GM12873 (cell line): ENCODE measurements around the gene FRAT2.

Experiments used
- TF ChIP-seq, protein P1 (sequence below): IDR thresholded peaks from 2 replicates; pipeline ENCODE4 v1.5.1; 2012; ENCODE audit warnings: low read depth, mild to moderate bottlenecking, moderate library complexity, low read length, control low read depth; ENCODE audit not compliant: insufficient read depth; ENCODE audit errors: missing control alignments

The FRAT2 gene

GRCh38 chr10:97363071-97363470, 28.5 kb upstream of the FRAT2 start:
- TF ChIP-seq, protein P1, sequence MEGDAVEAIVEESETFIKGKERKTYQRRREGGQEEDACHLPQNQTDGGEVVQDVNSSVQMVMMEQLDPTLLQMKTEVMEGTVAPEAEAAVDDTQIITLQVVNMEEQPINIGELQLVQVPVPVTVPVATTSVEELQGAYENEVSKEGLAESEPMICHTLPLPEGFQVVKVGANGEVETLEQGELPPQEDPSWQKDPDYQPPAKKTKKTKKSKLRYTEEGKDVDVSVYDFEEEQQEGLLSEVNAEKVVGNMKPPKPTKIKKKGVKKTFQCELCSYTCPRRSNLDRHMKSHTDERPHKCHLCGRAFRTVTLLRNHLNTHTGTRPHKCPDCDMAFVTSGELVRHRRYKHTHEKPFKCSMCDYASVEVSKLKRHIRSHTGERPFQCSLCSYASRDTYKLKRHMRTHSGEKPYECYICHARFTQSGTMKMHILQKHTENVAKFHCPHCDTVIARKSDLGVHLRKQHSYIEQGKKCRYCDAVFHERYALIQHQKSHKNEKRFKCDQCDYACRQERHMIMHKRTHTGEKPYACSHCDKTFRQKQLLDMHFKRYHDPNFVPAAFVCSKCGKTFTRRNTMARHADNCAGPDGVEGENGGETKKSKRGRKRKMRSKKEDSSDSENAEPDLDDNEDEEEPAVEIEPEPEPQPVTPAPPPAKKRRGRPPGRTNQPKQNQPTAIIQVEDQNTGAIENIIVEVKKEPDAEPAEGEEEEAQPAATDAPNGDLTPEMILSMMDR: no peak

GRCh38 chr10:97362310-97363033, 27.9 kb upstream of the FRAT2 start:
- TF ChIP-seq, protein P1: no peak

DNA sequence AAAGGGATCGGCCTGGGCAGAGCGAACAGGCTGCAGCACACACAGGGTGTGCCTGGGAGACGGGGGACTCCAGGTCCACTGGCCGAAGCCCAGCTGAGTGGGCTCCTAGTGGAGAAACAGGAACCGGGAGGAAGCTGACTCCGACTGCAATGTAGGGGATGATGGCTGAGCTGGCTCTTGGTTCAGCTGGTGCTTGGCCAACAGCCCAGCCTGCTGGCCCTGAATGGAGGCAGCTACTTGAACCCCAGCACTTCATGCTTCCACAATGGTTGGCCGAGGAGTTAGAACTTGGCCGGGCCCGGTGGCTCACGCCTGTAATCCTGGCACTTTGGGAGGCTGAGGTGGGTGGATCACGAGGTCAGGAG, 27.0 kb upstream of the FRAT2 start:
- TF ChIP-seq, protein P1: no peak

- TF ChIP-seq, protein P1: no peak
Measured at GRCh38 chr10:97360705-97361536, 26.4 kb upstream of the FRAT2 start.

- TF ChIP-seq, protein P1: no peak
Measured at GRCh38 chr10:97358781-97359180, 24.3 kb upstream of the FRAT2 start.

DNA sequence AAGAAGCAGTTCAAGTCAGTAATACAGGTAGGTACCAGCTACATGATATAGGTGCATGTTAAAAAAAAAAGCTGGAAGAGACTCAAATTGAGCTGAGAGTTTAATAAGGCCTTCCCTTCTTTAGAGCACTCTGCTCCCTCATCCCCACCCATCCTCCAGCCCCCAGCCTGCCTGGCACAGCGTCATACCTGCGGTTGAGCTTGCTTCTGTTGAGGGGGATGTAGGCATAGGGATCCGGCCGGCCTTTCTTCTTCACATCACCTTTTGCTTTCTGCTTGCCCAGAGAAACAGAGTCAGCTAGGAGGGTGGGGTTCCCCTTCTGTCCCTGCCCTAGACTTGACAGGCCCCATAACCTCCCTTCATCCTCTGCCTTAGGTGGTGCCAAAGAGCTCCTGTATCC, 23.8 kb upstream of the FRAT2 start:
- TF ChIP-seq, protein P1: no peak

- TF ChIP-seq, protein P1: no peak
Measured at GRCh38 chr10:97356918-97357317, 22.4 kb upstream of the FRAT2 start.
